Hepatocyte (in vitro differentiated cells): Measurements from ENCODE around the gene GSN.

Experiments
- CTCF ChIP-seq: fragments of 200-600 bp; sonication (generic); IDR thresholded peaks from 2 replicates; pipeline ENCODE4 v1.5.1; 2016; ENCODE audit warnings: antibody characterized with exemption, mild to moderate bottlenecking; ENCODE audit not compliant: poor library complexity
- EZH2 ChIP-seq: fragments of 200-600 bp; sonication (generic); IDR thresholded peaks from 2 replicates; pipeline ENCODE4 v1.6.1; 2016; ENCODE audit warnings: antibody characterized with exemption, mild to moderate bottlenecking, borderline replicate concordance

GRCh38 chr9:121282277-121283079, 14.5 kb downstream of the GSN start:
- TF ChIP-seq CTCF: no peak
- TF ChIP-seq EZH2: no peak
